Measurements from ENCODE around the gene UBE2K. TPM values are rescaled to one million over a fixed set of nuclear protein-coding genes. Genes with fewer than 3 reads are reported as not detected.

The UBE2K gene
- total RNA-seq, 1 experiment from 2014 or later, result 151 TPM

GRCh38 chr4:39685990-39686389, 11.9 kb upstream of the UBE2K start:
- Histone ChIP-seq H3K4me2 (ENCODE audit: insufficient read depth, insufficient read length, low read length) (no peak overlapping the region), H3K27me3 (ENCODE audit: insufficient read depth, low read length) (no peaks in the 10 kb centered on the region), H3K9me3 (ENCODE audit: control insufficient read depth, low read depth, low read length) (no peaks in the 10 kb centered on the region), H4K5ac (ENCODE audit: insufficient read length, low read depth, low read length) (no peak overlapping the region), H3T11ph (ENCODE audit: low read length) (no peak overlapping the region), H2AFZ (ENCODE audit: low read length) (no peak overlapping the region), H4K91ac (ENCODE audit: insufficient read length, low read depth, low read length) (no peak overlapping the region), H2BK120ac (ENCODE audit: low read depth, low read length, poor library complexity, severe bottlenecking) (no peak overlapping the region), H3K18ac (ENCODE audit: insufficient read length, low read depth, low read length) (no peak overlapping the region), H3K4ac (ENCODE audit: low read depth, low read length) (no peak overlapping the region), H4K20me1 (ENCODE audit: control insufficient read depth, insufficient read depth, insufficient read length) (no peaks in the 10 kb centered on the region), H2BK12ac (ENCODE audit: insufficient read length, low read depth, low read length) (no peak overlapping the region), H2BK5ac (ENCODE audit: insufficient read length, low read length) (no peak overlapping the region), H3K23ac (ENCODE audit: insufficient read length, low read depth, low read length) (no peak overlapping the region), H3K14ac (ENCODE audit: insufficient read depth, low read length) (no peak overlapping the region), H2BK15ac (ENCODE audit: low read depth, low read length) (no peak overlapping the region), H2AK5ac (ENCODE audit: insufficient read length, low read length) (no peak overlapping the region), H3K56ac (ENCODE audit: insufficient read length, low read depth, low read length) (no peak overlapping the region), H2BK20ac (ENCODE audit: low read depth, low read length, poor library complexity, severe bottlenecking) (no peak overlapping the region), H3K79me2 (ENCODE audit: insufficient read depth, low read length) (no peaks in the 10 kb centered on the region), H3K4me1 (ENCODE audit: insufficient read depth, low read length) (no peaks in the 10 kb centered on the region), H3K27ac (ENCODE audit: insufficient read length, low read depth, low read length) (no peak overlapping the region), H3K23me2 (ENCODE audit: insufficient read length, low read depth, low read length, poor library complexity, severe bottlenecking) (no peaks in the 10 kb centered on the region), H3K79me1 (ENCODE audit: insufficient read depth, low read depth, low read length, poor library complexity, severe bottlenecking) (no peaks in the 10 kb centered on the region), H3K9ac (ENCODE audit: extremely low read depth, insufficient read length, low read length) (no peak overlapping the region), H4K8ac (replicated peaks; ENCODE audit: insufficient read length, low read depth, low read length) (no peak overlapping the region)
- TF ChIP-seq CTCF (conservative IDR thresholded peaks at IDR 0.05), result no peak
- Mint-ChIP-seq H3K36me3 (ENCODE audit: insufficient read depth in 1 of 3, low read depth in 3 of 3) (no peaks in the 10 kb centered on the region), H3K4me1 (peaks cover 2 to 3% of the 10 kb centered on the region in 2 experiments; a peak in 3 of 4 replicates), H3K4me3 (no peak overlapping the region), H3K9me3 (no peaks in the 10 kb centered on the region; a peak in 1 of 5 replicates), H3K27me3 (ENCODE audit: low read depth) (no peaks in the 10 kb centered on the region; the same call in 1 of the 2 replicates), H3K27ac (no peak overlapping the region)
- WGBS (ENCODE audit: extremely low coverage, insufficient read length, low lambda C conversion rate), result no CpG with 5 or more reads among the region's 1 CpG
- DNase-seq, result no peak

All from H9 (cell line).